Omental fat pad (tissue), 4 donors: Measurements from ENCODE around the gene TTF2. TPM values are rescaled to one million over a fixed set of nuclear protein-coding genes. Genes with fewer than 3 reads are reported as not detected.

Experiments used
- ATAC-seq: fragments of 150-250 bp; one replicate; pipeline ENCODE4 v1.9.1; 2016; ENCODE audit warnings: mild to moderate bottlenecking, moderate library complexity; ENCODE audit not compliant: low FRiP score
- DNase-seq: peaks from one replicate; pipeline ENCODE4 v3.0.0-alpha.2; 2019; ENCODE audit warnings: low spot score
- CTCF ChIP-seq, 3 donors: fragments of 450-650 bp; IDR thresholded peaks; one replicate each; pipeline ENCODE4 v1.5.1; 2016 to 2017; ENCODE audit warnings: antibody characterized with exemption in 3 of 3, mild to moderate bottlenecking in 3 of 3, moderate library complexity in 2 of 3
- total RNA-seq, 4 donors: library from RNA; depleted of rRNA; stranded (reverse); fragments of >200 nt; gene quantifications; one replicate each; pipeline ENCODE4 v1.1.0, GENCODE V29; 2016

TTF2 gene
- total RNA-seq, 4 donors from 2014 or later: 9.0 to 16.9 (median 13.8) TPM

- no peak for ATAC-seq
- no peak for DNase-seq
- no peak for TF ChIP-seq CTCF (IDR thresholded peaks at IDR 0.05)
Measured at GRCh38 chr1:117044217-117044616, 15.9 kb upstream of the TTF2 start.

GRCh38 chr1:117045644-117046043 is 14.5 kb upstream of the TTF2 start:
- DNase-seq: no peak
- no peak for ATAC-seq
- no peak for TF ChIP-seq CTCF (IDR thresholded peaks at IDR 0.05)

- ATAC-seq: no peak
- DNase-seq: no peak
- TF ChIP-seq CTCF (IDR thresholded peaks at IDR 0.05): no peak
Measured at GRCh38 chr1:117046781-117047180, 13.3 kb upstream of the TTF2 start.

- no peak for ATAC-seq
- TF ChIP-seq CTCF (IDR thresholded peaks at IDR 0.05): no peak
- no peak for DNase-seq
Measured at GRCh38 chr1:117047271-117047670, 12.9 kb upstream of the TTF2 start.

GRCh38 chr1:117049857-117050256 is 10.3 kb upstream of the TTF2 start:
- DNase-seq: no peak
- no peak for TF ChIP-seq CTCF (IDR thresholded peaks at IDR 0.05)

GRCh38 chr1:117051224-117052064 is 8.7 kb upstream of the TTF2 start:
- ATAC-seq: no peak
- DNase-seq: no peak
- no peak for TF ChIP-seq CTCF (IDR thresholded peaks at IDR 0.05)

More at GRCh38 chr1:117049857-117050256, 10.3 kb upstream of the TTF2 start:
- no peak for ATAC-seq

GRCh38 chr1:117054068-117054467 is 6.1 kb upstream of the TTF2 start:
- no peak for ATAC-seq
- no peak for DNase-seq
- TF ChIP-seq CTCF (IDR thresholded peaks at IDR 0.05): no peak
